ENCODE data around the gene NKIRAS2. TPM values are rescaled to one million over a fixed set of nuclear protein-coding genes. Genes with fewer than 3 reads are reported as not detected.

Gene NKIRAS2
- total RNA-seq (2021) (38.3 and 39.7 TPM in 2 replicates), Bru-seq, nascent RNA (percentile 71 among the genes with signal in this experiment), BruChase-seq, experiment 1, labeled RNA remaining after a 2-hour chase (percentile 76 among the genes with signal in this experiment), BruChase-seq, experiment 2, labeled RNA remaining after a 6-hour chase (percentile 89 among the genes with signal in this experiment)
- long read RNA-seq, full-length matches to known transcripts = 58 of 83 reads
- long read RNA-seq, partial matches to known transcripts = 18 of 83 reads
- long read RNA-seq, other reads (novel, unspliced or antisense) = 7 of 83 reads

GRCh38 chr17:42019509-42020404 lies at the start of gene NKIRAS2:
Gene NKIRAS2, plus strand, starts transcription at chr17:42020090. Its CDS starts 1,488 bp downstream, at chr17:42021578.
- Histone ChIP-seq H3K27ac (peak within 1 kb of the TSS; percentile 44), H3K9me2 (ENCODE audit: insufficient read depth) (no peaks in the 10 kb centered on the region), H3K4me3 (peak within 1 kb of the TSS; percentile 77), H3K9me3 (ENCODE audit: insufficient read depth, low read depth) (no peaks in the 10 kb centered on the region), H4K20me1 (ENCODE audit: insufficient read depth) (peaks cover 8% of the 10 kb centered on the region; the same call in 1 of the 2 replicates), H2AFZ (peak within 1 kb of the TSS; percentile 77), H3K36me3 (ENCODE audit: low read depth) (no peaks in the 10 kb centered on the region), H3K4me2 (peak within 1 kb of the TSS; percentile 93), H3K27me3 (ENCODE audit: insufficient read depth, low read depth) (no peaks in the 10 kb centered on the region), H3K4me1 (replicated peaks; ENCODE audit: insufficient read depth) (peaks cover 46% of the 10 kb centered on the region), H3F3A (ENCODE audit: insufficient read depth, low read depth) (peaks cover 52% of the 10 kb centered on the region), H3K79me2 (ENCODE audit: low read depth) (peaks cover 44% of the 10 kb centered on the region)
- POLR2A ChIA-PET (ENCODE audit: unreplicated experiment) = interaction anchor here (0.5 to 0.7 kb wide), 4 partner anchors 19 to 331 kb away, joined by 3 read pairs; no protein-coding TSS in a partner anchor
- TF ChIP-seq EZH2 (IDR thresholded peaks at IDR 0.05; ENCODE audit: low read depth) = no peak
- TF ChIP-seq CTCF (conservative IDR thresholded peaks at IDR 0.05) = peak; percentile 87
- CTCF ChIA-PET = interaction anchor here (0.6 to 0.9 kb wide), 6 partner anchors 17 to 510 kb away, joined by 3 to 7 read pairs (median 4); partner anchors contain the start of genes CNP and KAT2A
- intact Hi-C loops (cut with micrococcal nuclease; ENCODE audit: unreplicated experiment) = loop anchor here (10.0 kb wide), 1 partner anchor 305 kb away; no protein-coding TSS in a partner anchor
- DNase-seq = peak; percentile 82 to 91
- no TSS peak for BruUV-seq (replicated peaks)

DNA sequence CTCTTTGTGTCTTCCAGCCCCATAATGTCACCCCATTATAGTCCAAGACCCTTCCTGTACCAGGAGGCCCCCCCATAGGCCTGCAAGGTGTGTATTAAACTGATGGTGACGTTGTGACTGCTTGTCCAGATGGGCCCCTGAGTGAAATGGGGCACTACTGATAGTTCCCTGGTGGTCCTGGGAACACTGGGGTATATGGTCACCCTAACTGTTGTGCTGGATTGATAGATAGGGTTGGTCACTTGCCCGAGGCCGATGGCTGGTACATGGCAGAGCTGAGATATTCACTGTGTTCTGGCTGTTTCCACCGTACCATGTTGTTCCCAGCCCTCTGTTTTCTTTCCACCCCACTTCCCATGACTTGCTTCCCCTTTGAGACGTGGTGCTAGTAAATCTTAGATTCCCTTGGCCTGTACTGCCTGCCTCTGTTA lies 49.0 kb upstream of the NKIRAS2 start:
- Histone ChIP-seq H4K20me1 (ENCODE audit: insufficient read depth) (peaks cover 12% of the 10 kb centered on the region), H3F3A (ENCODE audit: insufficient read depth, low read depth) (peaks cover 52% of the 10 kb centered on the region), H2AFZ (no peak overlapping the region), H3K4me3 (no peak overlapping the region), H3K4me1 (replicated peaks; ENCODE audit: insufficient read depth) (peaks cover 26% of the 10 kb centered on the region), H3K36me3 (ENCODE audit: low read depth) (peaks cover 12% of the 10 kb centered on the region), H3K79me2 (ENCODE audit: low read depth) (peaks cover 16% of the 10 kb centered on the region), H3K27me3 (ENCODE audit: insufficient read depth, low read depth) (no peaks in the 10 kb centered on the region), H3K9me3 (ENCODE audit: insufficient read depth, low read depth) (no peaks in the 10 kb centered on the region), H3K4me2 (no peak overlapping the region), H3K9me2 (ENCODE audit: insufficient read depth) (no peaks in the 10 kb centered on the region), H3K27ac (no peak overlapping the region)
- CTCF ChIA-PET = no interaction called here
- intact Hi-C loops (cut with micrococcal nuclease; ENCODE audit: unreplicated experiment) = no loop called here
- POLR2A ChIA-PET (ENCODE audit: unreplicated experiment) = no interaction called here
- no peak for TF ChIP-seq CTCF (conservative IDR thresholded peaks at IDR 0.05)
- TF ChIP-seq EZH2 (IDR thresholded peaks at IDR 0.05; ENCODE audit: low read depth) = no peak
- no peak for DNase-seq
- BruUV-seq (replicated peaks) = no TSS peak

DNA sequence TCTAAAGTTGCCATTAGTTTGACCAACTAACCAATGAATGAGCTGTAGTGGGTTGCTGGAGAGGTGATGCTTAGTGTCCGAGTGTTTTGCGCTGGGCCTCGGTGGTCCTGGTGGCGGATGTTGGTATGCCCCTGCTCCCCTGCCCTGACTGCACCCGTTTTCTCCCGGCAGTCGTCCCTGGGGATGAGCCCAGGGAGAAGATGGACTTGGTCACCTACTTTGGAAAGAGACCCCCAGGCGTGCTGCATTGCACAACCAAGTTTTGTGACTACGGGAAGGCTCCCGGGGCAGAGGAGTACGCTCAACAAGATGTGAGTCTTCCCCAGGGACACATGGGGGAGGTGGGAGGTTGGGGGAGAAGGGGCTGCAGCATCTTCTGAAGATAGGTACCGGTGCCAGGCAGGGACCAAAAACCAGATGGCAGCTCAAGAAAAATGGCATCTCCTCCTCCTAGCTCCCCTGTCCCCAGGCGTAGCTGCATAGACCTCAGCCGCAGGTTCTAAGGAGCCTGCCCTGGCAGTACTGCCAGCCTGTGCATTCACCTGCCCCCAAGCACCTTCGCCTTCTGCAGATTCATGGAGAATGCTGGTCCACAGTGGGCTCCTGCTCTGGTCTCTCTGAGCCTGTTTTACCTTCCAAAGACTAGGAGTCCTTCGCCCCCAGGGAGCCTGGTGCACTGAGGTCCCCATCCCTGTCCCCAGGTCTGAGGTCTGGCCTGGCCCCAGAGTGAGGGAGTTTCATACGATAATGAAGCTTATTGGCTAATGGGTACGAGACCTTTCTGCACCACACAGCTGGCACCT lies 48.0 kb upstream of the NKIRAS2 start:
- BruUV-seq (replicated peaks) = no TSS peak
- Histone ChIP-seq H2AFZ (no peak overlapping the region), H3K79me2 (ENCODE audit: low read depth) (peaks cover 16% of the 10 kb centered on the region), H3F3A (ENCODE audit: insufficient read depth, low read depth) (peaks cover 50% of the 10 kb centered on the region; the same call in 1 of the 2 replicates), H4K20me1 (ENCODE audit: insufficient read depth) (peaks cover 12% of the 10 kb centered on the region), H3K4me3 (no peak overlapping the region), H3K27me3 (ENCODE audit: insufficient read depth, low read depth) (no peaks in the 10 kb centered on the region), H3K27ac (peak overlapping the region; percentile 44), H3K4me1 (replicated peaks; ENCODE audit: insufficient read depth) (peaks cover 26% of the 10 kb centered on the region), H3K4me2 (peak overlapping the region; percentile 49), H3K9me2 (ENCODE audit: insufficient read depth) (no peaks in the 10 kb centered on the region), H3K36me3 (ENCODE audit: low read depth) (peaks cover 15% of the 10 kb centered on the region), H3K9me3 (ENCODE audit: insufficient read depth, low read depth) (no peaks in the 10 kb centered on the region)
- CTCF ChIA-PET = interaction anchor here (0.6 kb wide), 1 partner anchor 283 kb away, joined by 3 read pairs; no protein-coding TSS in a partner anchor
- TF ChIP-seq EZH2 (IDR thresholded peaks at IDR 0.05; ENCODE audit: low read depth) = no peak
- TF ChIP-seq CTCF (conservative IDR thresholded peaks at IDR 0.05) = no peak
- POLR2A ChIA-PET (ENCODE audit: unreplicated experiment) = no interaction called here
- DNase-seq = no peak
- intact Hi-C loops (cut with micrococcal nuclease; ENCODE audit: unreplicated experiment) = no loop called here
